ENCODE data around the gene HUWE1.

The HUWE1 gene

DNA sequence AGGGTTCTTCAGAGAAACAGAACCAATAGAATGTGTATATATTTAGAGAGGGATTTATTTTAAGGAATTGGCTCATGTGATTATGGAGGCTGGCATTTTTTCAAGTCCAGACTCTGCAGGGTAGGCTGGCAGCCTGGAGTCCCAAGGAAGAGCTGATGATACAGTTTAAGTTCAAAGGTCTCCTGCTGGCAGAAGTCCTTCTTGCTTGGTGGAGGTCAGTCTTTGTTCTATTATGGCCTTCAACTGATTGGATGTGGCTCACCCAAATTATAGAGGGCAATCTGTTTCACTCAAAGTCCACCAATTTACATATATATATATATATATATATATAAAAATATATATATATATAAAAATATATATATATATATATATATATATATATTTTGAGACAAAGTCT, 200.2 kb downstream of the HUWE1 start:
- FAIRE-seq = no peak

DNA sequence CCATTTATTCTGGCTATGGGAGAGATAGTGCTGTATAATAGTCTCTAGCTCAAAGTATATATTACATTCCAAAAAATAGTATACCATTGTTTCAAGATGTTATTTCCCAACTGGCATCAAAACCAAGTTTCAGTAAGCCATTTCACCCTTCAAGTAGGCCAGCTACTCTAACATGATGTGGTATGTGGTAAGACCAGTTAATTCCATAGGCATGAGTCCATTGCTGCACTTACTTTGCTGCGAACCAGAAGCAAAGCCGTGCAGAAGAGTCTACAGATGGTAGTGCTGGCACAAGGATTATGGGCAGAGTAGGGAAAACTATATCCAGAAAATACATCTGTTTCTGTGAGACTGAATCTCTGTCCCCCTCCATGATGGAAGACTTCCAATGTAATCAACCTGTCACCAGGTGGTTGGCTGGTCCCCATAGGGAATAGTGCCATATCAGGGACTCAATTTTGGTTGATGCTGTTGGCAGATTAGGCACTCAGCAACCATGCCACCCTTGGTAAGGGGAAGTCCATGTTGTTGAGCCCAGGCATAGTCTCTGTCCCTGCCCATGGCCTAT, 202.6 kb downstream of the HUWE1 start:
- no peak for FAIRE-seq

DNA sequence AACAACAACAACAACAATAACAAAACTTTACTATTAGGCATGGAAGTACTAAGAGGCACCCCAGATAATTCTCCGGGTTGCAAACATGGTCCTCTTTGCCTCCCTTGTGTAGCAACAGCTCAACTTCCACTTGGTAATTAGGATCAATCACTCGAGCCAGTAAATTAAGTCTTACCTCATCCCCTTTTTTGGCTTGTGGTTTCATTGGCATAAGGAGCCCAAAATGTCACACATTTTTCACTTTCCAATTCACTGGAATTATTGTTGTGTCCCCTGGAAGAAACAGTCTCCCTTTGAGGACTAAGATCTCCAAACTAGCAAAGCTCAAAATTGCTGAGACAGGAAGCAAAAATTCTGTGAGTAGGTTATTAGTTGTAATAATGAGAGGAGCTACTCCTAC, 203.1 kb downstream of the HUWE1 start:
- no peak for FAIRE-seq

All from A204.1 (cell line).